ENCODE results near the gene CYP26C1. TPM values are rescaled to one million over a fixed set of nuclear protein-coding genes. Genes with fewer than 3 reads are reported as not detected.

The CYP26C1 gene
- total and polyA plus RNA-seq, 2 of the 13 experiments (the other 11 are each of a cell fraction or from before 2014, with no cell fraction given): 0.02 TPM; not detected in 1

DNA sequence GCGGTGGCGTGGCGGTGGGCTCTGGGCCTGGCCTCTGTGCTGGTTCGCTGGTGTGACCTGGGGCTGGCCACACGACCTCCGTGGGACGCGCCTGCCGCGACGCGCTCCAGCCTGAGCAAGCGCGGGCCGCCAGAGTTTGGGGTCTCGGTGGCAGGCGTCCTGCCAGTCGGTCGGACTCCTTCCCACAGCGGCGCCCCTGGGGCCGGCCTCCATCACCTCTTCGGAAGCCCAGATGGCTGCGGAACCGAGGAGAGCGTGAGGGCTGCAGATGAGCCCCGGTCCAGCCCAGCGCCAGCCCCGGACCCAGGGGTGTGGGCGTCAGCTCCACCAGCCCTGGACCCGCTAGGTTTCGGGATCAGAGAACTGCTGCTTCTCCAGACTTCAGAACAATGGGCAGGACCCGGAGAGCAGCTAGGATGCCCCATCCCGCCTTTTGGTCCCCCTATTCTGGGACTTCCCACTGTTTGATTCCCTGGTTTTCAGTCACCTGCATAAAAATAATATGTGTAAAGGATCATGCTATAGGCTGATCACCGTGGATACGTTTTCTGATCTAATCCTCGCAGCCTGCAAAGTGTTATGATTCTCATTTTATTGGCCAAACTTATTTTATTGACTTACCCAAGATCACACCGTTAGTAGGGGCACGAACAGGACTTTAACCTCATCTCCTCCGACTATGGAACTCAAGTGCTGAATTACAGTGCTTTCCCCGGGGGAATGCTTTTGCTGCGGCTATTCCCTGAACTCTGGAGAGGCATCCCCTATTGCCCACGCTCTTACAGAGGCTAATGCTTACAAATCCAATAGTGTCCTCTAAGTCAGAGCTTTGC, 2.8 kb downstream of the CYP26C1 start (continued):
- TF ChIP-seq ZFP91 (CRISPR knock-in tag; IDR thresholded peaks at IDR 0.05; ENCODE audit: borderline replicate concordance) (no peak), POLR2A (IDR thresholded peaks at IDR 0.05; ENCODE audit: insufficient read depth in 1 of 2, low read depth in 2 of 2, low read length in 2 of 2) (no peak)

- Histone ChIP-seq H2AFZ (ENCODE audit: low read length) (no peak overlapping the region), H3K9ac (ENCODE audit: insufficient read depth, low read depth, low read length) (no peak overlapping the region), H3K27ac (ENCODE audit: extremely low read length, insufficient read depth, low read length) (no peak overlapping the region), H3K4me2 (ENCODE audit: low read depth, low read length) (no peak overlapping the region), H4K20me1 (ENCODE audit: insufficient read depth, low read length) (no peaks in the 10 kb centered on the region), H3K27me3 (ENCODE audit: control insufficient read depth in 1 of 2, insufficient read depth in 2 of 2, low read length in 2 of 2) (peaks cover 0 to 9% of the 10 kb centered on the region in 2 experiments; a peak in 1 of 5 replicates), H3K9me3 (ENCODE audit: low read length) (no peaks in the 10 kb centered on the region), H3K4me1 (ENCODE audit: insufficient read depth, low read length) (no peaks in the 10 kb centered on the region), H3K36me3 (replicated peaks in 1 of 2; ENCODE audit: control insufficient read depth in 1 of 2, insufficient read depth in 2 of 2, low read length in 2 of 2) (peaks cover 0 to 8% of the 10 kb centered on the region in 2 experiments; a peak in 1 of 5 replicates), H3K4me3 (replicated peaks in 1 of 3; ENCODE audit: insufficient read depth in 1 of 3, low read depth in 2 of 3, low read length in 3 of 3) (no peak overlapping the region), H3K79me2 (ENCODE audit: insufficient read depth, low read length) (no peaks in the 10 kb centered on the region)
- TF ChIP-seq YEATS4 (CRISPR knock-in tag; IDR thresholded peaks at IDR 0.05; ENCODE audit: borderline replicate concordance) (no peak), ZNF367 (CRISPR knock-in tag; IDR thresholded peaks at IDR 0.05; ENCODE audit: borderline replicate concordance) (no peak), CEBPZ (IDR thresholded peaks at IDR 0.05; ENCODE audit: low read length) (no peak), ZMYM3 (CRISPR knock-in tag; IDR thresholded peaks at IDR 0.05) (0 out of 2 replicates have a peak, but pooled peaks have one; percentile 66), ZNF768 (CRISPR knock-in tag; IDR thresholded peaks at IDR 0.05) (peak; percentile 97)
- DNase-seq (ENCODE audit: low spot score) (no peak), ATAC-seq (no peak), FAIRE-seq (no peak)
- 86% methylated on average over 9 of the region's 9 CpGs for WGBS (ENCODE audit: low lambda C conversion rate)
- BruUV-seq (replicated peaks): no TSS peak
- intact Hi-C loops (cut with micrococcal nuclease; ENCODE audit: unreplicated experiment): no loop called here
- ChIA-PET POLR2A (no interaction called here), CTCF (ENCODE audit: low intra/inter-chr PET ratio, low total read pairs) (no interaction called here)
- in situ Hi-C loops (cut with HindIII; ENCODE audit: extremely low pct_ligation_motif_present, low pct_unique_long_range_greater_than_20kb): no loop called here
These were observed 3.5 kb downstream of the CYP26C1 start for GRCh38 chr10:93063977-93064660.
